ENCODE results near the gene C1orf116.

C1orf116 gene

DNA sequence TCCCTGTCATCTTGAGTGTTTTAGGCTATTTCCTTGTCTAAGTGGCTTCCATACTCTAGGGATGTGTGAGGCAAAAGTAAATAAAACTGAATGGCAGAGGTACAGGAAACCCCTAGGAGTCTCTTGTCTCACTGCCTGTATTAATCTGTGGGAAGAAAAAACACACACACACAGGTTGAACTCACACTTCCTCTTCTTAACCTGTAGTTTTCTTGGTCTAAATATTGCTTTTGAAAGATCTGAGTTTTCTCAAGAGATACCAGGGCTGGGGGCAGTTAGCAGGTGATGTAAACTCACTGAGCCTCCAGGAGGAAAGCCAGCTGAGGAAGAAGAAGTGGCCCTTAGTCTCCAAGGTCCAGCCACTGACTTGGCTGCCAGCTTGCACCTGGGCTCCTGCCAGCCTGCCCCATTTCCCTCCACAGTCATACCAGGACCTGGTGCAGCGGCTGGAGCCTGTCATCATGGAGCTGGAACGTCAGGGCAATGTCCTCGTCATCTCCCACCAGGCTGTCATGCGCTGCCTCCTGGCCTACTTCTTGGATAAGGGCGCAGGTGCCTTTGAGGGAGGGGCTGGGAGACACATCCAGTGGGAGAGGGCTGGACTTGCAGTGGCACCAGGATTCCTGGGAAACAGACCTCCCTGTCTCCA lies 37.4 kb upstream of the C1orf116 start:
- in situ Hi-C loops (cut with HindIII; ENCODE audit: low sequenced_read_pairs) = no loop called here
- TF ChIP-seq, protein P1, sequence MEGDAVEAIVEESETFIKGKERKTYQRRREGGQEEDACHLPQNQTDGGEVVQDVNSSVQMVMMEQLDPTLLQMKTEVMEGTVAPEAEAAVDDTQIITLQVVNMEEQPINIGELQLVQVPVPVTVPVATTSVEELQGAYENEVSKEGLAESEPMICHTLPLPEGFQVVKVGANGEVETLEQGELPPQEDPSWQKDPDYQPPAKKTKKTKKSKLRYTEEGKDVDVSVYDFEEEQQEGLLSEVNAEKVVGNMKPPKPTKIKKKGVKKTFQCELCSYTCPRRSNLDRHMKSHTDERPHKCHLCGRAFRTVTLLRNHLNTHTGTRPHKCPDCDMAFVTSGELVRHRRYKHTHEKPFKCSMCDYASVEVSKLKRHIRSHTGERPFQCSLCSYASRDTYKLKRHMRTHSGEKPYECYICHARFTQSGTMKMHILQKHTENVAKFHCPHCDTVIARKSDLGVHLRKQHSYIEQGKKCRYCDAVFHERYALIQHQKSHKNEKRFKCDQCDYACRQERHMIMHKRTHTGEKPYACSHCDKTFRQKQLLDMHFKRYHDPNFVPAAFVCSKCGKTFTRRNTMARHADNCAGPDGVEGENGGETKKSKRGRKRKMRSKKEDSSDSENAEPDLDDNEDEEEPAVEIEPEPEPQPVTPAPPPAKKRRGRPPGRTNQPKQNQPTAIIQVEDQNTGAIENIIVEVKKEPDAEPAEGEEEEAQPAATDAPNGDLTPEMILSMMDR (IDR thresholded peaks at IDR 0.05; ENCODE audit: low read depth, low read length, missing control alignments) = no peak
- DNase-seq (ENCODE audit: low read depth) = no peak
- H3K4me3 ChIP-seq (ENCODE audit: low read depth, low read length) = no peak overlapping the region

DNA sequence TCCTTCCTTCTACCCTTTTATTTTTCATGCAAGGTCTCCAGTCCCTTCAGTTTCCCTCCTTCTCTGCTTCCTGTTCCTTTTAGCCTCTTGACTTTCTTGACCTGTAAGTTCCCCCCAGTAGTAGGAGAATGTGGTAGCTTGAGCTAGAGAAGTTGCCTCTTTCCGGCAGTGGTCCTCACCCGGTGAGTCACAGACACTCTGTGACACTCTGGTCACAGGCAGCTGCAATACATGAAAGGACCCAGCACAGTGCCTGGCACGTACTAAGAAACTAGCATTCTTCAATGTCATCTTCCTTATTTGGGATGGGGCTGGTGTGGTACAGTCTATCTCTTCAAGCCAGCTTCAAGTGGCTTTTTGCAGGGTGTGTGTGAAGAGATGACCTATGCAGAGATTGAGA lies 36.5 kb upstream of the C1orf116 start:
- TF ChIP-seq, protein P1 (IDR thresholded peaks at IDR 0.05; ENCODE audit: low read depth, low read length, missing control alignments) = no peak
- no peak overlapping the region for H3K4me3 ChIP-seq (ENCODE audit: low read depth, low read length)
- no peak for DNase-seq (ENCODE audit: low read depth)
- in situ Hi-C loops (cut with HindIII; ENCODE audit: low sequenced_read_pairs) = no loop called here

DNA sequence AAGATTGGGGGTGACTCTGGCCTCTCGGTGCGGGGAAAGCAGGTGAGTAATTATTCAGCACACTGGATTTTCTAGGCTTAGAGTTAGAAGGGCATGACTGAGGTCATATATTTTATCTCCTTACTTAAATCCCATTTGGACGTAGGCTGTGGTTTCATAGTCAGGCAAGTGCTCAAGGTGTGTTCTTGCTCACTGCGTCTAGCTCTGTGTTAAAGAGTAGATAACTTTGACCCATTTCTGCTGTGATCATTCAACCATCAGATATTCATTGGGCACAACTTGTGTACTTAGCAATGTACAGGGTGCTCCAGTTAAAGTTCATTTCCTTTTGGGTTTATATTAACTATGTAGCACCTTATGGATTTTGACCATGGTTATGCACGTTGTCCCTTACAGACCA lies 35.1 kb upstream of the C1orf116 start:
- in situ Hi-C loops (cut with HindIII; ENCODE audit: low sequenced_read_pairs) = no loop called here
- H3K4me3 ChIP-seq (ENCODE audit: low read depth, low read length) = no peak overlapping the region
- TF ChIP-seq, protein P1 (IDR thresholded peaks at IDR 0.05; ENCODE audit: low read depth, low read length, missing control alignments) = no peak
- no peak for DNase-seq (ENCODE audit: low read depth)

DNA sequence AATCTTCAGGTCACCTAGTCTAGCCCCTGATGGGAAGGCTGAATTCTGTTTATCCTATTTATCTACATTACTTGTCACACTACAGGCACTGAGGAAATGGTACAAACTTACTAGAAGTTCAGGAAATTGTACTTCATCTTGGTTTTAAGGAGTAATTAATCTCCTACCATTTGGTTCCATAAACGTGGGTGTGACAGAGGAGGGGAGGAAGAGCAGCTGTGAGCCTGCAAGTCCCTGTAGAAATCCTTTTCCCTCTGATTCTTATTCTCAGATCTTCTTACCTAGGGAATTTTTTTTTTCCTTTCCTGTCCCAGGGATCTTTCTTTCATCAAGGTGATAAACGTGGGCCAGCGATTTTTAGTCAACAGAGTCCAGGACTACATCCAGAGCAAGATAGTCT lies 34.6 kb upstream of the C1orf116 start:
- in situ Hi-C loops (cut with HindIII; ENCODE audit: low sequenced_read_pairs) = no loop called here
- DNase-seq (ENCODE audit: low read depth) = no peak
- TF ChIP-seq, protein P1 (IDR thresholded peaks at IDR 0.05; ENCODE audit: low read depth, low read length, missing control alignments) = no peak
- H3K4me3 ChIP-seq (ENCODE audit: low read depth, low read length) = no peak overlapping the region

DNA sequence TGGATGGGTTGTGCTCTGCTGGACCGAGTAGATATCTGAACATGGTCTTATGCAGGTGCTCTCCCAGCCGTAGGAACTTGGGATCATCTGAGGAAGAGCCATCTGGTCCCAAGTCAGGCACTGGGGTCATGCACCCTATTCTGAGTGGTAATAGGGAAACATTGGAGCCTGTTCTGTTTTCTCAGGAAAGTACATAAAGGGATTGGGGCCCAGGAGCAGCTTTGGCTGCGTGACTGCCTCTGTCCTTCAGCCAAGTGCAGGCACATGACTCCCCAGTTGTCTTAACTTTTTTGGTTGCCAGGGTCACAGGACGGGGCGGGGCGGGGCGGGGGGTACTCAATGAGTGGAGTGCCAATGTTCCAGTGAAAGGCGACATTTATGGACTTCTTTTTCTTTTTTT lies 32.0 kb upstream of the C1orf116 start:
- TF ChIP-seq, protein P1 (IDR thresholded peaks at IDR 0.05; ENCODE audit: low read depth, low read length, missing control alignments) = no peak
- no peak overlapping the region for H3K4me3 ChIP-seq (ENCODE audit: low read depth, low read length)
- no peak for DNase-seq (ENCODE audit: low read depth)
- in situ Hi-C loops (cut with HindIII; ENCODE audit: low sequenced_read_pairs) = no loop called here

DNA sequence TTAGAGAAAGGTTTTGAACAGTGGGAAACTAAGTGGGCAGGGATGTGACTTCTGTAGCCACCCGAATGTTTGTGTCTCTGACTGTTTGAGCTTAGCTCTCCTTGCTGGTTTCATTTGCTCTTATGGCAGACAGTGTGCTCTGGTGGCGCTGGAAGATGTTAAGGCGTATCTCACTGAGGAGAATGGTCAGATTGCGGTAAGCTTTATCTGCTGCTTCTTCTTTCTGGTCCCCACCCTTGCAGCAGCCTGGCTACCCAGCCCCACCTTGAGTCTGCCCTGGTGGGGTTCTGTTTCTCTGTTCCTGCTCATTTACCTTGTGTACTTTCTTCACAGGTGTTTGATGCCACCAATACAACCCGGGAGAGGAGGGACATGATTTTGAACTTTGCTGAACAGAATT lies 30.5 kb upstream of the C1orf116 start:
- in situ Hi-C loops (cut with HindIII; ENCODE audit: low sequenced_read_pairs) = no loop called here
- no peak overlapping the region for H3K4me3 ChIP-seq (ENCODE audit: low read depth, low read length)
- TF ChIP-seq, protein P1 (IDR thresholded peaks at IDR 0.05; ENCODE audit: low read depth, low read length, missing control alignments) = no peak
- DNase-seq (ENCODE audit: low read depth) = no peak
